Neural cell (in vitro differentiated cells): ENCODE measurements around the gene GAA. TPM values are rescaled to one million over a fixed set of nuclear protein-coding genes. Genes with fewer than 3 reads are reported as not detected.

Source experiments
- H2AFZ ChIP-seq: fragments of 200-600, 300-800 bp; sonication (generic), shearing (Covaris generic); 2 replicates; pipeline ENCODE4 v1.6.0; 2014; ENCODE audit warnings: low read depth, mild to moderate bottlenecking, antibody characterized with exemption, low read length, moderate library complexity
- H3F3A ChIP-seq: fragments of 200-600 bp; shearing (Covaris generic); 2 replicates; pipeline ENCODE4 v1.6.1; 2016; ENCODE audit warnings: mild to moderate bottlenecking, moderate library complexity, mixed read lengths, antibody characterized with exemption, low read length; ENCODE audit not compliant: insufficient read depth, poor library complexity, severe bottlenecking
- H3K27ac ChIP-seq: fragments of 200-600, 300-800 bp; sonication (generic), shearing (Covaris generic); 2 replicates; pipeline ENCODE4 v1.5.1; 2014; ENCODE audit warnings: mild to moderate bottlenecking, low read length, moderate library complexity
- H3K27me3 ChIP-seq: fragments of 300-800, 200-600 bp; sonication (generic), shearing (Covaris generic); 2 replicates; pipeline ENCODE4 v1.6.0; 2014; ENCODE audit warnings: mild to moderate bottlenecking, low read depth, low read length, moderate library complexity; ENCODE audit not compliant: insufficient read depth
- H3K36me3 ChIP-seq: fragments of 300-800, 200-600 bp; sonication (generic), shearing (Covaris generic); 2 replicates; pipeline ENCODE4 v1.5.1; 2014; ENCODE audit warnings: mild to moderate bottlenecking, antibody characterized with exemption, low read length, moderate library complexity; ENCODE audit not compliant: insufficient read depth
- H3K4me2 ChIP-seq: fragments of 300-800, 200-600 bp; sonication (generic), shearing (Covaris generic); 2 replicates; pipeline ENCODE4 v1.6.0; 2014; ENCODE audit warnings: mild to moderate bottlenecking, low read length
- H3K4me3 ChIP-seq: fragments of 300-800, 200-600 bp; sonication (generic), shearing (Covaris generic); 2 replicates; pipeline ENCODE4 v1.5.1; 2014; ENCODE audit warnings: mild to moderate bottlenecking, low read length, moderate library complexity
- H3K79me2 ChIP-seq: fragments of 200-600 bp; shearing (Covaris generic); replicated peaks from 2 replicates; pipeline ENCODE4 v1.6.0; 2014; ENCODE audit warnings: mild to moderate bottlenecking, low read length, moderate library complexity; ENCODE audit not compliant: insufficient read depth
- H3K9ac ChIP-seq: fragments of 300-800, 200-600 bp; sonication (generic), shearing (Covaris generic); 2 replicates; pipeline ENCODE4 v1.6.1; 2016; ENCODE audit warnings: mild to moderate bottlenecking, low read length, mixed read lengths
- H3K9me2 ChIP-seq: fragments of 200-600 bp; shearing (Covaris generic); 2 replicates; pipeline ENCODE4 v1.6.1; 2016; ENCODE audit warnings: mild to moderate bottlenecking, low read length, mixed read lengths; ENCODE audit not compliant: insufficient read depth
- H3K9me3 ChIP-seq: fragments of 200-600, 300-800 bp; sonication (generic), shearing (Covaris generic); 2 replicates; pipeline ENCODE4 v1.6.1; 2016; ENCODE audit warnings: mild to moderate bottlenecking, mixed run types, low read length, moderate library complexity, mixed read lengths
- H4K20me1 ChIP-seq: fragments of 200-600 bp; shearing (Covaris generic); 2 replicates; pipeline ENCODE4 v1.6.1; 2016; ENCODE audit warnings: mild to moderate bottlenecking, mixed run types; ENCODE audit not compliant: insufficient read depth
- EP300 ChIP-seq: fragments of 450-650 bp; conservative IDR thresholded peaks from 2 replicates; pipeline ENCODE4 v1.6.1; 2014; ENCODE audit warnings: antibody characterized with exemption, mild to moderate bottlenecking, moderate library complexity; ENCODE audit not compliant: poor library complexity, severe bottlenecking
- EZH2 ChIP-seq: fragments of 200-600, 300-800 bp; shearing (Covaris generic), sonication (generic); IDR thresholded peaks from 2 replicates; pipeline ENCODE4 v1.6.1; 2014; ENCODE audit warnings: antibody characterized with exemption, low read length, borderline replicate concordance, mild to moderate bottlenecking; ENCODE audit not compliant: insufficient read depth, poor library complexity, severe bottlenecking
- MXI1 ChIP-seq: fragments of 450-650 bp; conservative IDR thresholded peaks from 2 replicates; pipeline ENCODE4 v1.6.1; 2014; ENCODE audit warnings: antibody characterized with exemption, mild to moderate bottlenecking; ENCODE audit not compliant: poor library complexity, severe bottlenecking
- POLR2AphosphoS5 ChIP-seq: IDR thresholded peaks from 2 replicates; pipeline ENCODE4 v1.6.1; 2012
- RAD21 ChIP-seq: fragments of 450-650 bp; conservative IDR thresholded peaks from 2 replicates; pipeline ENCODE4 v1.6.1; 2014; ENCODE audit warnings: antibody characterized with exemption, mild to moderate bottlenecking, moderate library complexity
- REST ChIP-seq: IDR thresholded peaks from 2 replicates; pipeline ENCODE4 v1.6.1; 2012; ENCODE audit warnings: borderline replicate concordance
- SMC3 ChIP-seq: fragments of 450-650 bp; conservative IDR thresholded peaks from 2 replicates; pipeline ENCODE4 v1.6.1; 2014; ENCODE audit warnings: antibody characterized with exemption, mild to moderate bottlenecking, moderate library complexity; ENCODE audit not compliant: poor library complexity
- TAF1 ChIP-seq: IDR thresholded peaks from 2 replicates; pipeline ENCODE4 v1.6.1; 2012; ENCODE audit warnings: low read depth
- polyA plus RNA-seq: library from polyadenylated mRNA; depleted of rRNA; stranded (reverse); fragments of >200 nt; gene quantifications from 2 replicates; pipeline ENCODE4 v1.2.3, GENCODE V29; 2014
- TF ChIP-seq, protein P1 (sequence below): fragments of 450-650 bp; IDR thresholded peaks from 2 replicates; pipeline ENCODE4 v1.5.1; 2014; ENCODE audit warnings: antibody characterized with exemption, mild to moderate bottlenecking, moderate library complexity; ENCODE audit not compliant: poor library complexity, severe bottlenecking

GAA gene
- polyA plus RNA-seq, 1 donor from 2014 or later, result 58.9 TPM

GRCh38 chr17:80061421-80061820 lies 40.0 kb upstream of the GAA start:
- H3K36me3 ChIP-seq, result no peaks in the 10 kb centered on the region
- H3K27ac ChIP-seq, result no peak overlapping the region
- no peaks in the 10 kb centered on the region for H3K9me2 ChIP-seq

DNA sequence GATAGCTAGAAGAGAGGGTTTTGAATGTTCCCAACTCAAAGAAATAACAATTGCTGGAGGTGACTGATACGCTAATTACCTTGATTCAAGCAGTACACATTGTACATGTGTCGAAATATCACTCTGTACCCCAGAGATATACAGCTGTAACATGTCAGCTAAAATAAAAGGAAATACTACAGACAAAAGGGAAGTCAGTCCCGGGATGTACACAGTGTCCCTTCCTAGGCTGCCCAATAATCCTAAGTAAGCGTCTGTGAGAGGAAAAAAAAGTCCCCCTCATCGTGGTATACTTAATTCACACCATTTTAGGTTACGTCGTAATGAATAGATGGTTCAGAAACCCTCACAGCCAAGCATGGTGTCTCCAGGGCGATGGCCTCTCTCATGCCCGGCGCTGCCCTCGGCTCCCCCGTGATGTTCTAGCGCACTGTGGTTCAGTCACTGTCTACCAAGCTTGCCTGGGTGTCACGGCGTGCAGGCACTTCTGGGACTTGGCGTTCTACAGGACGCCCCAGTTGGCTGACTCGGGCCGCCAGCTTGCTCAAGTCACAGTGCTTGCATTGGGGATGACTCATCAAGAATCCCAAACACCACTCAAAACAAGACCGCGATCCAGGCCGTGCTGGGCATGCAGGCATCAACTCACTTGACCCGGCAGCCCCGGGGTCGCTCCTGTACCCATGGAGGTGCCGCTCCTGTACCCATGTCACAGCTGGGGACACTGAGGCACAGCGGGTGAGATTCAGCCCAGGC lies 37.4 kb upstream of the GAA start:
- H3K36me3 ChIP-seq, result no peaks in the 10 kb centered on the region
- no peak overlapping the region for H3K27ac ChIP-seq
- no peak overlapping the region for H3K4me2 ChIP-seq
- no peaks in the 10 kb centered on the region for H3K27me3 ChIP-seq
- no peak overlapping the region for H2AFZ ChIP-seq
- no peak overlapping the region for H3K9ac ChIP-seq
- H3K79me2 ChIP-seq, result no peaks in the 10 kb centered on the region
- no peaks in the 10 kb centered on the region for H3K9me2 ChIP-seq
- no peaks in the 10 kb centered on the region for H3K9me3 ChIP-seq
- H4K20me1 ChIP-seq, result no peaks in the 10 kb centered on the region
- no peak overlapping the region for H3K4me3 ChIP-seq
- no peaks in the 10 kb centered on the region for H3F3A ChIP-seq
- TF ChIP-seq REST (no peak), TAF1 (no peak), MXI1 (no peak), EP300 (no peak), POLR2AphosphoS5 (no peak), RAD21 (no peak)
- TF ChIP-seq, protein P1, sequence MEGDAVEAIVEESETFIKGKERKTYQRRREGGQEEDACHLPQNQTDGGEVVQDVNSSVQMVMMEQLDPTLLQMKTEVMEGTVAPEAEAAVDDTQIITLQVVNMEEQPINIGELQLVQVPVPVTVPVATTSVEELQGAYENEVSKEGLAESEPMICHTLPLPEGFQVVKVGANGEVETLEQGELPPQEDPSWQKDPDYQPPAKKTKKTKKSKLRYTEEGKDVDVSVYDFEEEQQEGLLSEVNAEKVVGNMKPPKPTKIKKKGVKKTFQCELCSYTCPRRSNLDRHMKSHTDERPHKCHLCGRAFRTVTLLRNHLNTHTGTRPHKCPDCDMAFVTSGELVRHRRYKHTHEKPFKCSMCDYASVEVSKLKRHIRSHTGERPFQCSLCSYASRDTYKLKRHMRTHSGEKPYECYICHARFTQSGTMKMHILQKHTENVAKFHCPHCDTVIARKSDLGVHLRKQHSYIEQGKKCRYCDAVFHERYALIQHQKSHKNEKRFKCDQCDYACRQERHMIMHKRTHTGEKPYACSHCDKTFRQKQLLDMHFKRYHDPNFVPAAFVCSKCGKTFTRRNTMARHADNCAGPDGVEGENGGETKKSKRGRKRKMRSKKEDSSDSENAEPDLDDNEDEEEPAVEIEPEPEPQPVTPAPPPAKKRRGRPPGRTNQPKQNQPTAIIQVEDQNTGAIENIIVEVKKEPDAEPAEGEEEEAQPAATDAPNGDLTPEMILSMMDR, result no peak

More at GRCh38 chr17:80061421-80061820, 40.0 kb upstream of the GAA start:
- Histone ChIP-seq H3K9me3 (no peaks in the 10 kb centered on the region), H3F3A (no peaks in the 10 kb centered on the region), H4K20me1 (no peaks in the 10 kb centered on the region), H3K4me3 (no peak overlapping the region), H3K9ac (no peak overlapping the region), H2AFZ (no peak overlapping the region), H3K79me2 (no peaks in the 10 kb centered on the region), H3K4me2 (no peak overlapping the region), H3K27me3 (no peaks in the 10 kb centered on the region)
- TF ChIP-seq MXI1 (no peak), RAD21 (no peak), REST (no peak), EZH2 (no peak), EP300 (no peak), POLR2AphosphoS5 (no peak), SMC3 (no peak), TAF1 (no peak)
- TF ChIP-seq, protein P1, result no peak
